ENCODE data around the gene AHSG. TPM values are rescaled to one million over a fixed set of nuclear protein-coding genes. Genes with fewer than 3 reads are reported as not detected.

The AHSG gene
- total and polyA plus RNA-seq, 5 donors from 2014 or later, result not detected

- DNase-seq (no peak), ATAC-seq (ENCODE audit: low read depth in 2 of 2) (no peak)
- peaks cover 14% of the 10 kb centered on the region for H3K27me3 Mint-ChIP-seq
- H3K27ac Mint-ChIP-seq, result no peak overlapping the region
- Histone ChIP-seq H3K9me3 (ENCODE audit: control insufficient read depth in 2 of 2, low read length in 2 of 2) (no peaks in the 10 kb centered on the region), H3K27ac (ENCODE audit: insufficient read depth, low read length, poor library complexity, severe bottlenecking) (no peak overlapping the region), H3K4me3 (ENCODE audit: low read depth, low read length) (no peak overlapping the region), H3K36me3 (ENCODE audit: control insufficient read depth, insufficient read depth, low read length) (no peaks in the 10 kb centered on the region), H3K4me1 (ENCODE audit: control insufficient read depth, insufficient read depth, low read length, poor library complexity, severe bottlenecking) (no peaks in the 10 kb centered on the region), H3K27me3 (ENCODE audit: control insufficient read depth, insufficient read depth, low read length) (peaks cover 3% of the 10 kb centered on the region)
- no peaks in the 10 kb centered on the region for H3K36me3 Mint-ChIP-seq
- peaks cover 0 to 7% (median 3%) of the 10 kb centered on the region in 4 donors for H3K4me1 Mint-ChIP-seq
- no peak overlapping the region for H3K4me3 Mint-ChIP-seq
- peaks cover 0 to 1% (median 0%) of the 10 kb centered on the region in 7 donors for H3K9me3 Mint-ChIP-seq
These were observed 55.6 kb downstream of the AHSG start for GRCh38 chr3:186668426-186668825.

- peak overlapping the region in 1 of 3 donors; percentile 28 for H3K27ac Mint-ChIP-seq
- Histone ChIP-seq H3K27ac (ENCODE audit: insufficient read depth, low read length, poor library complexity, severe bottlenecking) (no peak overlapping the region), H3K36me3 (ENCODE audit: control insufficient read depth, insufficient read depth, low read length) (no peaks in the 10 kb centered on the region), H3K9me3 (ENCODE audit: control insufficient read depth in 2 of 2, low read length in 2 of 2) (no peaks in the 10 kb centered on the region), H3K27me3 (ENCODE audit: control insufficient read depth, insufficient read depth, low read length) (peaks cover 3% of the 10 kb centered on the region), H3K4me1 (ENCODE audit: control insufficient read depth, insufficient read depth, low read length, poor library complexity, severe bottlenecking) (no peaks in the 10 kb centered on the region), H3K4me3 (ENCODE audit: low read depth, low read length) (no peak overlapping the region)
- ATAC-seq (ENCODE audit: low read depth in 2 of 2) (no peak), DNase-seq (peak in 1 of 3 donors; percentile 65)
- peaks cover 16% of the 10 kb centered on the region for H3K27me3 Mint-ChIP-seq
- no peak overlapping the region for H3K4me3 Mint-ChIP-seq
- H3K9me3 Mint-ChIP-seq, result peaks cover 0 to 1% (median 0%) of the 10 kb centered on the region in 7 donors
- no peaks in the 10 kb centered on the region for H3K36me3 Mint-ChIP-seq
- H3K4me1 Mint-ChIP-seq, result peaks cover 0 to 7% (median 3%) of the 10 kb centered on the region in 4 donors
These were observed 56.7 kb downstream of the AHSG start for GRCh38 chr3:186669378-186670084.

GRCh38 chr3:186670155-186670554 is 57.3 kb downstream of the AHSG start:
- no peaks in the 10 kb centered on the region for H3K36me3 Mint-ChIP-seq
- H3K4me1 Mint-ChIP-seq, result peaks cover 0 to 7% (median 3%) of the 10 kb centered on the region in 4 donors
- peaks cover 0 to 2% (median 0%) of the 10 kb centered on the region in 7 donors for H3K9me3 Mint-ChIP-seq
- ATAC-seq (ENCODE audit: low read depth in 2 of 2), result no peak
- H3K4me3 Mint-ChIP-seq, result no peak overlapping the region
- no peak overlapping the region for H3K27ac Mint-ChIP-seq
- DNase-seq, result no peak
- Histone ChIP-seq H3K27me3 (ENCODE audit: control insufficient read depth, insufficient read depth, low read length) (peaks cover 6% of the 10 kb centered on the region), H3K4me1 (ENCODE audit: control insufficient read depth, insufficient read depth, low read length, poor library complexity, severe bottlenecking) (no peaks in the 10 kb centered on the region), H3K36me3 (ENCODE audit: control insufficient read depth, insufficient read depth, low read length) (no peaks in the 10 kb centered on the region), H3K27ac (ENCODE audit: insufficient read depth, low read length, poor library complexity, severe bottlenecking) (no peak overlapping the region), H3K4me3 (ENCODE audit: low read depth, low read length) (no peak overlapping the region), H3K9me3 (ENCODE audit: control insufficient read depth in 2 of 2, low read length in 2 of 2) (no peaks in the 10 kb centered on the region)
- H3K27me3 Mint-ChIP-seq, result peaks cover 20% of the 10 kb centered on the region

Other genes starting within 250 kb of the AHSG start
- 2.1 TPM for gene CRYGS, start 68.7 kb upstream of the AHSG start, total RNA-seq
- gene CRYGS, start 68.7 kb upstream of the AHSG start, polyA plus RNA-seq, result under 1 TPM in 2 of 4 donors, not detected in 2; 0.36 to 0.53 TPM
- 19.8 TPM for gene TBCCD1, start 45.7 kb upstream of the AHSG start, total RNA-seq
- gene TBCCD1, start 45.7 kb upstream of the AHSG start, polyA plus RNA-seq, result 10 to 100 TPM; 18.7 to 23.9 (median 22.5) TPM
- gene DNAJB11, start 42.3 kb upstream of the AHSG start, total RNA-seq, result 91.9 TPM
- gene DNAJB11, start 42.3 kb upstream of the AHSG start, polyA plus RNA-seq, result 10 to 100 TPM; 26.4 to 42.2 (median 34.6) TPM
- not detected for gene FETUB, start 27.3 kb downstream of the AHSG start, total RNA-seq
- not detected for gene FETUB, start 27.3 kb downstream of the AHSG start, polyA plus RNA-seq
- not detected for gene HRG, start 53.0 kb downstream of the AHSG start, total RNA-seq
- not detected for gene HRG, start 53.0 kb downstream of the AHSG start, polyA plus RNA-seq
- gene KNG1, start 104.3 kb downstream of the AHSG start, total RNA-seq, result not detected
- gene KNG1, start 104.3 kb downstream of the AHSG start, polyA plus RNA-seq, result not detected
- gene EIF4A2, start 170.5 kb downstream of the AHSG start, total RNA-seq, result 900 TPM
- 100 to 1,000 TPM; 203 to 253 (median 230) TPM for gene EIF4A2, start 170.5 kb downstream of the AHSG start, polyA plus RNA-seq
- gene RFC4, start 193.4 kb downstream of the AHSG start, total RNA-seq, result 16.8 TPM
- 10 to 100 TPM; 15.6 to 40.2 (median 24.9) TPM for gene RFC4, start 193.4 kb downstream of the AHSG start, polyA plus RNA-seq
- gene ADIPOQ, start 229.7 kb downstream of the AHSG start, total RNA-seq, result not detected
- not detected for gene ADIPOQ, start 229.7 kb downstream of the AHSG start, polyA plus RNA-seq